ENCODE results near the gene MSGN1. TPM values are rescaled to one million over a fixed set of nuclear protein-coding genes. Genes with fewer than 3 reads are reported as not detected.

Gene MSGN1
- total and polyA plus RNA-seq, 12 donors, result 0.55 TPM; not detected in 11

DNA sequence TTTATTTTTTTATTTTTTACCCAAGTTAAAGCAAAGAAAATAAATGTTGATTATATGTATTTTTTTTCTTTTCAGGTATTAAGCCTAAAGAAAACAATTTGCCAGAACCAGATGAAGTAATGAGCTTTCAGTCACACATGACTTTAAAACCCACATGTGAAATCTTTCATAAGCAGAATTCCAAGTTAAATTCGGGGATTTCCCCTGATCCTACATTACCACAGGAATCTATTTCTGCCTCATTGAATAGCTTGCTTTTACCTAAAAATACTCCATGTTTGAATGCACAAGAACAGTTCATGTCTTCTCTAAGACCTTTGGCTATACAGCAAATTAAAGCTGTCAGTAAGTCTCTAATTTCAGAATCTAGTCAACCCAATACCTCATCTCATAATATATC is 35.7 kb upstream of the MSGN1 start:
- no peak for DNase-seq
- no peaks in the 10 kb centered on the region for H3K36me3 ChIP-seq (replicated peaks in 1 of 2)
- 92 to 100% (median 95%) methylated on average over 1 of the region's 1 CpG for WGBS, 4 donors
- intact Hi-C loops (cut with DNase I), result no loop called here
- no peak for TF ChIP-seq POLR2A (IDR thresholded peaks at IDR 0.05)
- TF ChIP-seq, protein P1, sequence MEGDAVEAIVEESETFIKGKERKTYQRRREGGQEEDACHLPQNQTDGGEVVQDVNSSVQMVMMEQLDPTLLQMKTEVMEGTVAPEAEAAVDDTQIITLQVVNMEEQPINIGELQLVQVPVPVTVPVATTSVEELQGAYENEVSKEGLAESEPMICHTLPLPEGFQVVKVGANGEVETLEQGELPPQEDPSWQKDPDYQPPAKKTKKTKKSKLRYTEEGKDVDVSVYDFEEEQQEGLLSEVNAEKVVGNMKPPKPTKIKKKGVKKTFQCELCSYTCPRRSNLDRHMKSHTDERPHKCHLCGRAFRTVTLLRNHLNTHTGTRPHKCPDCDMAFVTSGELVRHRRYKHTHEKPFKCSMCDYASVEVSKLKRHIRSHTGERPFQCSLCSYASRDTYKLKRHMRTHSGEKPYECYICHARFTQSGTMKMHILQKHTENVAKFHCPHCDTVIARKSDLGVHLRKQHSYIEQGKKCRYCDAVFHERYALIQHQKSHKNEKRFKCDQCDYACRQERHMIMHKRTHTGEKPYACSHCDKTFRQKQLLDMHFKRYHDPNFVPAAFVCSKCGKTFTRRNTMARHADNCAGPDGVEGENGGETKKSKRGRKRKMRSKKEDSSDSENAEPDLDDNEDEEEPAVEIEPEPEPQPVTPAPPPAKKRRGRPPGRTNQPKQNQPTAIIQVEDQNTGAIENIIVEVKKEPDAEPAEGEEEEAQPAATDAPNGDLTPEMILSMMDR (IDR thresholded peaks at IDR 0.05), result no peak
- no peak overlapping the region for H3K27ac ChIP-seq
- H3K4me3 ChIP-seq, result no peak overlapping the region
- H3K27me3 ChIP-seq, result no peaks in the 10 kb centered on the region
- no peaks in the 10 kb centered on the region for H3K4me1 ChIP-seq (replicated peaks in 1 of 2)
- no peaks in the 10 kb centered on the region for H3K9me3 ChIP-seq (replicated peaks in 1 of 3)

DNA sequence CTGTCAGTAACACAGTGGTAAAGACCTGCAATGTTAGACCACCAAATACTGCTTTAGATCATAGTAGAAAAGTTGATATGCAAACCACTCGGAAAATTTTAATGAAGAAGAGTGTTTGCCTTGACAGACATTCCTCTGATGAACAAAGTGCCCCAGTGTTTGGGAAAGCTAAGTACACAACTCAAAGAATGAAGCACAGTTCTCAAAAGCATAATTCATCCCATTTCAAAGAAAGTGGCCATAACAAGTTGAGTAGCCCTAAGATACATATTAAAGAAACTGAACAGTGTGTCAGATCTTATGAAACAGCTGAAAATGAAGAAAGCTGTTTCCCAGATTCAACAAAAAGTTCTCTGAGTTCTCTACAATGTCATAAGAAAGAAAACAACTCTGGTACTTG is 34.8 kb upstream of the MSGN1 start:
- H3K27me3 ChIP-seq, result no peaks in the 10 kb centered on the region
- H3K27ac ChIP-seq, result no peak overlapping the region
- no peaks in the 10 kb centered on the region for H3K4me1 ChIP-seq (replicated peaks in 1 of 2)
- WGBS, 4 donors, result 90 to 96% (median 94%) methylated on average over 1 of the region's 1 CpG
- DNase-seq, result no peak
- intact Hi-C loops (cut with DNase I), result no loop called here
- TF ChIP-seq, protein P1 (IDR thresholded peaks at IDR 0.05), result no peak
- TF ChIP-seq POLR2A (IDR thresholded peaks at IDR 0.05), result no peak
- H3K9me3 ChIP-seq (replicated peaks in 1 of 3), result no peaks in the 10 kb centered on the region
- no peaks in the 10 kb centered on the region for H3K36me3 ChIP-seq (replicated peaks in 1 of 2)
- H3K4me3 ChIP-seq, result no peak overlapping the region

DNA sequence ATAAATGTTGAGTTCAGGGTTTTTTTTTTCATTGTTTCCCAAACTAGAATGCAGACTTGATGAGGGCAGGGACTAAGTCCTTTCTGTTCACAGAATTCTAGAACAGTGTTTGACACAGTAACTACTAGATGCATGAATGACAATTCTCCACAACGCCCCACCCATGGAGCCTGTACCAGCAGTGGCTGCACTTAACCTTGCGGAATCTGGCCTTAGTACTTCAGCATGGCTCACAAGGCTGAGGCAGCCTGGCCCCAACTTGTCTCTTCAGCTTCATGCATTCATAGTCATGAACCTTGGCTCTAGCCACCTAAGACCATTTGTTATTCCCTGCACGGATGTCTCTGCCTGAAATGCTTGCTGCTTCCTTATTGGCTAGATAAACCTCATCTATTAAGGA is 29.5 kb upstream of the MSGN1 start:
- 70 to 82% (median 76%) methylated on average over 3 of the region's 3 CpGs for WGBS, 4 donors
- intact Hi-C loops (cut with DNase I), result no loop called here
- H3K36me3 ChIP-seq (replicated peaks in 1 of 2), result no peaks in the 10 kb centered on the region

DNA sequence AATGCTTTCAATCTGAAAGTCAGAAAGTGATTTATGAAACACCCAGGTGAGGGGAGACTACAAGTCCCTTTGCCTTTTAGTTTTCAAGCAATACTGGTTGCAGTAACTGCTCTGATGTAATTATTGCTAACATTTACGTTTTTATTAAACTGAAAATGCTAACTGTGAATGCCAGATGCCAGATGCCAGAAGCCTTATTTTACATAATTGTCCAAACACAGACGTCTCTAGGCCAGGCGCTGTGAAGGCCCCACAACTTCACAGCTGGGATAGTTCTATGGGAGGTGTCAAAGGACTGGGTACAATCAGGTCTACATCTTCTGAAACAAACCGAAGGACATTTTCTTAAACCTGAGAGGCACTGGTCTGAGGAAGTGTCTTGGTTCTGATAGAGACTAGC is 27.5 kb upstream of the MSGN1 start:
- DNase-seq, result no peak
- WGBS, 4 donors, result 47 to 67% (median 62%) methylated on average over 3 to 4 of the region's 4 CpGs
- TF ChIP-seq POLR2A (IDR thresholded peaks at IDR 0.05), result no peak
- TF ChIP-seq, protein P1 (IDR thresholded peaks at IDR 0.05), result no peak
- no peaks in the 10 kb centered on the region for H3K4me1 ChIP-seq (replicated peaks in 1 of 2)
- intact Hi-C loops (cut with DNase I), result no loop called here
- no peak overlapping the region for H3K4me3 ChIP-seq
- H3K27ac ChIP-seq, result no peak overlapping the region
- no peaks in the 10 kb centered on the region for H3K36me3 ChIP-seq (replicated peaks in 1 of 2)
- H3K9me3 ChIP-seq (replicated peaks in 1 of 3), result no peaks in the 10 kb centered on the region
- H3K27me3 ChIP-seq, result no peaks in the 10 kb centered on the region

More for the DNA sequence above, 29.5 kb upstream of the MSGN1 start:
- DNase-seq, result no peak
- Histone ChIP-seq H3K27ac (no peak overlapping the region), H3K4me1 (replicated peaks in 1 of 2) (no peaks in the 10 kb centered on the region), H3K27me3 (no peaks in the 10 kb centered on the region), H3K9me3 (replicated peaks in 1 of 3) (no peaks in the 10 kb centered on the region), H3K4me3 (no peak overlapping the region)
- TF ChIP-seq, protein P1 (IDR thresholded peaks at IDR 0.05), result no peak
- no peak for TF ChIP-seq POLR2A (IDR thresholded peaks at IDR 0.05)
